Jurkat, Clone E6-1 (cell line): ENCODE results near the gene SIGLEC7.

Source experiments
- DNase-seq: peaks from one replicate; pipeline ENCODE4 v3.0.0-alpha.2; 2011; ENCODE audit warnings: low read depth, low spot score
- H3K4me3 ChIP-seq: 2 replicates; pipeline ENCODE4 v1.5.1; 2011; ENCODE audit warnings: mild to moderate bottlenecking, low read length, control low read depth, moderate library complexity

The SIGLEC7 gene

GRCh38 chr19:51114087-51114729 is 27.9 kb upstream of the SIGLEC7 start:
- H3K4me3 ChIP-seq, result no peak overlapping the region
- DNase-seq, result no peak

- DNase-seq, result no peak
- H3K4me3 ChIP-seq, result no peak overlapping the region
These were observed 25.3 kb upstream of the SIGLEC7 start for GRCh38 chr19:51116736-51117286.

DNA sequence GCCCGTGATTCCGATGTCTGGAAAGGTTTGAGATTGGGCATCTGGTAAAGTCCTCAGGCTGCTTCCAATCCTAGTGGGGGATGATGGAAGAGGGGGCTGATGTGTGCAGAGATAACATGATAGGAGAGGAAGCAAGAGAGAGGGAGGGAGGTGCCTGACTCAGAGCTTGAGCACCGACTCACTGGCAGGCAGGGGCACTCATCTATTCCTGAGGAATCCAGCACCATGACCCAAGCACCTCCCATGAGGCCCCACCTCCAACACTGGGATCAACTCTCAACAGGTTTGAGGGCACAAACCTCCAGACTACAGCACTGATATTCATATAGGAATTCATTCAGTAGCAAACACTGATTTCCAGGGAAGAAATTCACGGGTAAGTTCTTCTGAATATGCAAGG is 23.0 kb upstream of the SIGLEC7 start:
- no peak for DNase-seq
- H3K4me3 ChIP-seq, result no peak overlapping the region

DNA sequence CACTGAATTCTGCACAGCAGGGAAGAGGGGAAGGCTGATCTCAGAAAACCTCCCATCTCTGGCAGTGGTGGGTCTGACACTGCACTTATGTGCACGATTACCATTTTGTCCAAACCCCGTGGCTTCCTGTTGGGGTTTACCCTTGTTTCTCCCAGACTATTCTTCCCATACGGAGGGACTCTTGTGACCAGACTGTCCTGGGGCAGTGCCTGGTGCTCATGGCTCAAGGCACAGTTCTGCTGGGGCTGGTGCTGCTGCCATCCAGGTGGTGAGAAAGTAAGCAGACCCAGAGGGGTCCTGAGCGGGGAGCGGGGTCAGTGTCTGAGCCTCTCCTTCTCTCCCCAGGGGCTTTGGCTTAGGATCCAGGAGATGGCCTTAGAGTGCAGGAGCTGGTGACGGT is 22.5 kb upstream of the SIGLEC7 start:
- no peak for DNase-seq
- no peak overlapping the region for H3K4me3 ChIP-seq

- DNase-seq, result no peak
- no peak overlapping the region for H3K4me3 ChIP-seq
These were observed 21.9 kb upstream of the SIGLEC7 start for GRCh38 chr19:51120160-51120559.

DNA sequence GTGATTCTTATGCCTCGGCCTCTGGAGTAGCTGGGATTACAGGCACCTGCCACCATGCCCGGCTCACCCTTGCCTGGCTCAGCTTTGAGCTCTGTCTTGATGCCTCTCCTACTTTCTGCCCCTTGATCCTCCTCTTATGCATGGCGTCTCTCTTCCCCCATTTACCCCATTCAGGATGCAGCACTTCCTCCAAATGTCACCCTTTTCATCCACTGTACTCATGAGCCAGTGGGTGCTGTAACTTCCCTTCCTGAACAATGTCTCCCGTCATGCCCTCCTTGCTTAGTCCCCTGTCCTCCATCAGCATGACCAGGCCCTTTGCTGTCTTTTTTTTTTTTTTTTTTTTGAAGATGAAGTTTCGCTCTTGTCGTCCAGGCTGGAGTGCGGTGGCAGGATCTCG is 20.8 kb upstream of the SIGLEC7 start:
- no peak for DNase-seq
- no peak overlapping the region for H3K4me3 ChIP-seq

DNA sequence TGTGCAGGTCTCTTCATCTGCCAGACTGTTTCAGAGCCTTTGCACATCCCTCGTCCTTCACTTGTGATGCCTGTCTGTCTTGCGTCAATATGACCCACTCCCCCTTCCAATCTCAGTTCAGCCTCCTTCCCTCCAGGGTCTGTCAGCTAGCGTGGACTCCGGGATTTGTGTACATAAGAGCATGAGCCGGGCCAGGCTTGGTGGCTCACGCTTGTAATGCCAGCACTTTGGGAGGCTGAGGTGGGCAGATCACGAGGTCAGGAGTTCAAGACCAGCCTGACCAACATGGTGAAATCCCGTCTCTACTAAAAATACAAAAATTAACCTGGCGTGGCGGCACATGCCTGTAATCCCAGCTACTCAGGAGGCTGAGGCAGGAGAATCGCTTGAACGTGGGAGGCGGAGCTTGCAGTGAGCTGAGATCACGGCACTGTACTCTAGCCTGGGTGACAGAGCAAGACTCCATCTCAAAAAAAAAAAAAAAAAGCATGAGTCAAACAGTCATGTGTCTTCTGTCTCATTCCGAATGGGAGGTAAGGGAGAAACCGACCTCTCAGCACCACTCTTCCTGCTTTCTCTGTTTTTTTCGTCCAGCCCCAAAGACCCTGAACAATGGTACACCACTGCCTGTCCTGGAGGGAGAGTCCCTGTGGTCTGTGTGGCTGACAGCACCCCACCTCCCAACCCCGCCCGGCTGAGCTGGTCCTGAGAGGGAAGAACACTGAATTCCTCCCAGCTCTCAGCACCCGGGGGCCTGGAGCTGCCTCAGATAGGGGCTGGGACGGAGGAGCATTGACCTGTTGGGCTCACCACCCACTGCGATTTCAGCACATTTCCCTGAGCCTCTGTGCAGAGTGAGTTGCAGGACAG is 19.8 kb upstream of the SIGLEC7 start:
- no peak for DNase-seq
- H3K4me3 ChIP-seq, result no peak overlapping the region

DNA sequence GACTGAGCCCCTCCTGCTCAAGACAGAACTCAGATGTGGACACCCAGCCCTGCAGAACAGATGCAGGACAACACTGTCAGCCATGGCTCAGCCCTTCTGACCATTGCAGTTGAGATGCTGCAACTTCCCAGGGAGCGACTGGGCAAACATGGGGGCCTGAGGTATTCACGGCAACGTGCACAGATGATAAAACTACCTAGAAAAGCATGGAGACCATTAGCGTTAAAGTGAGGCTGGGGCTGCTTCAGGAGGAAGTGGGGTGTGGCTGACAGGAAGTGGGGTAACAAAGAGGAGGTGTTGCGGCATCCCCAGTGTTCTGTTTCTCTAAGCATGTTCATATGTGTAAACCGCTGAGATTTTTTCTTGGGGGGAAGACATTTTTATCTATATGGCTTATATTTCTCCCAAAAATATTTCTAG is 18.7 kb upstream of the SIGLEC7 start:
- peak; percentile 81 for DNase-seq
- H3K4me3 ChIP-seq, result no peak overlapping the region

- no peak for DNase-seq
- H3K4me3 ChIP-seq, result no peak overlapping the region
These were observed 18.3 kb upstream of the SIGLEC7 start for GRCh38 chr19:51123802-51124201.

- no peak overlapping the region for H3K4me3 ChIP-seq
- DNase-seq, result no peak
These were observed 17.9 kb upstream of the SIGLEC7 start for GRCh38 chr19:51124216-51124615.

GRCh38 chr19:51124729-51125128 is 17.4 kb upstream of the SIGLEC7 start, which contains the start of gene SIGLEC9:
Gene SIGLEC9 (plus strand): TSS chr19:51124906. CDS start chr19:51124975, 69 bp downstream.
- DNase-seq, result no peak

GRCh38 chr19:51125421-51126075 is 16.6 kb upstream of the SIGLEC7 start:
- H3K4me3 ChIP-seq, result no peak overlapping the region
- DNase-seq, result no peak

More at GRCh38 chr19:51124729-51125128, 17.4 kb upstream of the SIGLEC7 start, which contains the start of gene SIGLEC9:
- H3K4me3 ChIP-seq, result no peak within 1 kb of the TSS

GRCh38 chr19:51127032-51127431 is 15.1 kb upstream of the SIGLEC7 start:
- no peak for DNase-seq
- H3K4me3 ChIP-seq, result no peak overlapping the region

- DNase-seq, result peak; percentile 27
- H3K4me3 ChIP-seq, result no peak overlapping the region
These were observed 14.3 kb upstream of the SIGLEC7 start for GRCh38 chr19:51127755-51128154.

GRCh38 chr19:51128227-51128626 is 13.9 kb upstream of the SIGLEC7 start:
- no peak for DNase-seq
- H3K4me3 ChIP-seq, result no peak overlapping the region

DNA sequence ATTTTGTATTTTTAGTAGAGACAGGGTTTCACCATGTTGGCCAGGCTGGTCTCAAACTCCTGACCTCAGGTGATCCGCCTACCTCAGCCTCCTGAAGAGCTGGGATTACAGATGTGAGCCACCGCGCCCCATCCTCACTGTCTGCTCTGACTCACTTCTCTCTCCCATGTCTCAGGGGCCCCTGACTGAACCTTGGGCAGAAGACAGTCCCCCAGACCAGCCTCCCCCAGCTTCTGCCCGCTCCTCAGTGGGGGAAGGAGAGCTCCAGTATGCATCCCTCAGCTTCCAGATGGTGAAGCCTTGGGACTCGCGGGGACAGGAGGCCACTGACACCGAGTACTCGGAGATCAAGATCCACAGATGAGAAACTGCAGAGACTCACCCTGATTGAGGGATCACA is 12.4 kb upstream of the SIGLEC7 start:
- H3K4me3 ChIP-seq, result no peak overlapping the region
- DNase-seq, result no peak

DNA sequence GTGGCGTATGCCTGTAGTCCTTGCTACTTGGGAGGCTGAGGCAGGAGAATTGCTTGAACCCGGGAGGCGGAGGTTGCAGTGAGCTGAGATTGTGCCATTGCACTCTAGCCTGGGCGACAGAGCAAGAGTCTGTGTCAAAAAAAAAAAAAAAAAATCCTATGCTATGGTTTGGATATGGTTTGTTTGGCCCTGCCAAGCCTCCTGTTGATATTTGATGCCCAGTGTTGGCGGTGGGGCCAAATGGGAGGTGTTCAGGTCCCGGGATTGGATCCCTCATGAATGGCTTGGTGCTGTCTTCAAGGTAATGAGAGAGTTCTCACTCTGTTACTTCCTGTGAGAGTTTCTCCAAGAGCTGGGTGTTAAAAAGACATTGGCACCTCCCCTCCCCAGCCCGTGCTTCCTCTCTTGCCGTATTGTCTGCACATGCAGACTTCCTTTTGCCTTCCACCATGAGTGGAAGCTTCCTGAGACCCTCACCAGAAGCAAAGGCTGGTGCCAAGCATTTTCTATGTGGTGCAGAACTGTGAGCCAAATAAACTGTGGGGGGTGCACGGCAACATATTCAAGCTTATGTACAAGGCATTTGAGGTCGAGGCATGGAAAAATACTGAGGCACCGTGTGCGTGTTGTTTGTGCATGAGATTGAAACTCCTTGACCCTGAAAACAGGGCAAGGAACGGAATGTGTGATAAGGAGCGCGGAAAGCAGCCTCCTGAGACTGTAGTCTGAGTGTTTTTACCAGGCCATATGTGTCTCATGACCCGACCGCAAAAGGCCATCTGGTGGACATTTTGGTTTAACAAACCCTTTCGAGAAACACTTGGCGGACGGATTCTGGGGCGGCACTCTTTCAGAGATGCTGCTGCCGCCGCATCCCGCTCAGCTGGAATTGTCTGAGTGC is 10.1 kb upstream of the SIGLEC7 start:
- H3K4me3 ChIP-seq, result no peak overlapping the region
- no peak for DNase-seq

DNA sequence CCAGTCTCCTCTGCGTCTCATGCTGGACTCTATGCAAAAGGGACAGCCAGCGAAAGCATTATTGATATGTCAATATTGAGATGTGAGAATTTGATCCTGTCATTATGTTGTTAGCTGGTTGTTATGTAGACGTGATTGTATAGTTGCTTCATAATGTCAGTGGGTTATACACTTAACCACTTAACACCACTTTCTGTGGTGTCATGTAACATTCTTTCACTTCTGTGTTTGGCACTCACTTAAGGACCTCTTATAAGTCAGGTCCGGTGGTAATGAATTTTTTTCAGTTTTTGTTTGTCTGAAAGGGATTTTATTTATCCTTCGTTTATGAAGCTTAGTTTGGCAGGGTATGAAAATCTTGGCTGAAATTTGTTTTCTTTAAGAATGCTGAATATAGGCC is 7.1 kb upstream of the SIGLEC7 start:
- H3K4me3 ChIP-seq, result no peak overlapping the region
- no peak for DNase-seq
